ENCODE data around the gene CACNA1C. TPM values are rescaled to one million over a fixed set of nuclear protein-coding genes. Genes with fewer than 3 reads are reported as not detected.

CACNA1C gene
- total and polyA plus RNA-seq, 2 donors (not counting 1 experiment from before 2014, with no cell fraction given) = 0.01 to 0.02 TPM

GRCh38 chr12:2341871-2342270, 289.1 kb downstream of the CACNA1C start:
- H4K20me1 ChIP-seq (ENCODE audit: control insufficient read depth, insufficient read depth, low read length, poor library complexity, severe bottlenecking) = no peaks in the 10 kb centered on the region
- no peak for ATAC-seq (ENCODE audit: low read depth)
- no peak overlapping the region for H3K4me2 ChIP-seq (replicated peaks; ENCODE audit: low read depth, low read length, poor library complexity, severe bottlenecking)
- no peak overlapping the region for H3K9ac ChIP-seq (ENCODE audit: low read length)
- H2AFZ ChIP-seq (ENCODE audit: insufficient read depth, low read depth, low read length, poor library complexity, severe bottlenecking) = no peak overlapping the region
- no peak for TF ChIP-seq CTCF (IDR thresholded peaks at IDR 0.05)
- TF ChIP-seq EZH2 (IDR thresholded peaks at IDR 0.05; ENCODE audit: borderline replicate concordance, insufficient read depth, low read depth, low read length, poor library complexity, severe bottlenecking) = no peak
- no peak overlapping the region for H3K27ac ChIP-seq (ENCODE audit: low read length in 2 of 2)
- no peaks in the 10 kb centered on the region for H3K9me3 ChIP-seq (ENCODE audit: control extremely low read depth in 1 of 3, control insufficient read depth in 2 of 3, insufficient read depth in 1 of 3, low read length in 2 of 3)
- Mint-ChIP-seq H3K27me3 (peaks cover 12% of the 10 kb centered on the region), H3K4me3 (no peak overlapping the region), H3K4me1 (no peaks in the 10 kb centered on the region), H3K27ac (no peak overlapping the region), H3K9me3 (ENCODE audit: insufficient read depth) (no peaks in the 10 kb centered on the region)
- CTCF ChIA-PET = no interaction called here
- no peaks in the 10 kb centered on the region for H3K36me3 ChIP-seq (replicated peaks in 1 of 2; ENCODE audit: control extremely low read depth in 1 of 2, control insufficient read depth in 1 of 2, extremely low read depth in 1 of 2, insufficient read depth in 2 of 2, low read length in 1 of 2)
- POLR2A ChIA-PET = no interaction called here
- H3K79me2 ChIP-seq (ENCODE audit: control insufficient read depth, insufficient read depth, low read length) = no peaks in the 10 kb centered on the region
- H3K27me3 ChIP-seq (replicated peaks in 1 of 4; ENCODE audit: control extremely low read depth in 1 of 4, control insufficient read depth in 3 of 4, insufficient read depth in 4 of 4, low read length in 3 of 4) = peaks cover 0 to 8% (median 0%) of the 10 kb centered on the region in 4 experiments
- intact Hi-C loops (cut with micrococcal nuclease) = no loop called here
- no peak overlapping the region for H3K4me3 ChIP-seq (ENCODE audit: control extremely low read depth in 1 of 5, extremely low read depth in 1 of 5, insufficient read depth in 1 of 5, low read depth in 2 of 5, low read length in 4 of 5)
- H3K4me1 ChIP-seq (ENCODE audit: control insufficient read depth in 2 of 2, insufficient read depth in 2 of 2, low read length in 2 of 2) = no peaks in the 10 kb centered on the region
- WGBS (ENCODE audit: insufficient coverage) = 100% methylated on average over 1 of the region's 7 CpGs
- no peak for DNase-seq

DNA sequence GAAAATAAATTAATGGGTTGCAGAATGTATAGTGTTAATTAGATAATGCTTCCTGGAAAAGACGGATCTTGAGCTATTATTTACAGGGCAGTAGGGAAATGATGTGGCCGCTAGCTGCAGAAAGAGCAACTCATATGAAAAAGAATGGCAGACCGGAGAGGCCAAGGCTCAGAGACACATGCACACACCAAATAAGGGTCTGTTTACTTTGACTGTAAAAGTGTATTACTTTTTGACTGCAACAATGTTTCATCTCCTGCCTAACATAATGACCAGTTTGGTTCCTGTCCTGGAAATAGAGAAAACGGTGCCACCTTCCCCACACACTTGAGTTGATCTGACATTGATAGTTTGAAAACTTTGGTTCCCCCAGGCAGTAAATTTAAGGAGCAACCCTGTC, 290.9 kb downstream of the CACNA1C start:
- no peaks in the 10 kb centered on the region for H3K36me3 ChIP-seq (replicated peaks in 1 of 2; ENCODE audit: control extremely low read depth in 1 of 2, control insufficient read depth in 1 of 2, extremely low read depth in 1 of 2, insufficient read depth in 2 of 2, low read length in 1 of 2)
- Mint-ChIP-seq H3K4me1 (no peaks in the 10 kb centered on the region), H3K4me3 (no peak overlapping the region), H3K27ac (no peak overlapping the region), H3K9me3 (ENCODE audit: insufficient read depth) (no peaks in the 10 kb centered on the region), H3K27me3 (peaks cover 12% of the 10 kb centered on the region)
- 27% methylated on average over 2 of the region's 4 CpGs for WGBS (ENCODE audit: insufficient coverage)
- H3K27me3 ChIP-seq (replicated peaks in 1 of 4; ENCODE audit: control extremely low read depth in 1 of 4, control insufficient read depth in 3 of 4, insufficient read depth in 4 of 4, low read length in 3 of 4) = peaks cover 0 to 4% (median 0%) of the 10 kb centered on the region in 4 experiments
- H4K20me1 ChIP-seq (ENCODE audit: control insufficient read depth, insufficient read depth, low read length, poor library complexity, severe bottlenecking) = no peaks in the 10 kb centered on the region
- no peaks in the 10 kb centered on the region for H3K4me1 ChIP-seq (ENCODE audit: control insufficient read depth in 2 of 2, insufficient read depth in 2 of 2, low read length in 2 of 2)
- no peak overlapping the region for H3K4me2 ChIP-seq (replicated peaks; ENCODE audit: low read depth, low read length, poor library complexity, severe bottlenecking)
- TF ChIP-seq EZH2 (IDR thresholded peaks at IDR 0.05; ENCODE audit: borderline replicate concordance, insufficient read depth, low read depth, low read length, poor library complexity, severe bottlenecking) (no peak), CTCF (IDR thresholded peaks at IDR 0.05) (no peak)
- H3K79me2 ChIP-seq (ENCODE audit: control insufficient read depth, insufficient read depth, low read length) = no peaks in the 10 kb centered on the region
- ATAC-seq (ENCODE audit: low read depth) (no peak), DNase-seq (no peak)
- intact Hi-C loops (cut with micrococcal nuclease) = no loop called here
- no peak overlapping the region for H3K9ac ChIP-seq (ENCODE audit: low read length)
- no peaks in the 10 kb centered on the region for H3K9me3 ChIP-seq (ENCODE audit: control extremely low read depth in 1 of 3, control insufficient read depth in 2 of 3, insufficient read depth in 1 of 3, low read length in 2 of 3)
- ChIA-PET CTCF (no interaction called here), POLR2A (no interaction called here)
- no peak overlapping the region for H2AFZ ChIP-seq (ENCODE audit: insufficient read depth, low read depth, low read length, poor library complexity, severe bottlenecking)
- H3K4me3 ChIP-seq (ENCODE audit: control extremely low read depth in 1 of 5, extremely low read depth in 1 of 5, insufficient read depth in 1 of 5, low read depth in 2 of 5, low read length in 4 of 5) = no peak overlapping the region
- no peak overlapping the region for H3K27ac ChIP-seq (ENCODE audit: low read length in 2 of 2)

Measured in B cell (primary cell).